NCI-H1092 treated with DMSO at 0.1 percent for 48 hours (cell line): ENCODE measurements around the gene TIMMDC1.
"Not testable (repeated sequence)": the region's sequence is repeated elsewhere in the genome, so short reads cannot be mapped to it uniquely, and the experiment has no call there.

Experiments
- DNase-seq: peaks from one replicate; lab custom pipeline; 2025; lab: John Stamatoyannopoulos, UW

Gene TIMMDC1

GRCh38 chr3:119510690-119511089 lies 12.3 kb downstream of the TIMMDC1 start:
- DNase-seq, result no peak

GRCh38 chr3:119514637-119515036 lies 16.3 kb downstream of the TIMMDC1 start:
- no peak for DNase-seq

DNA sequence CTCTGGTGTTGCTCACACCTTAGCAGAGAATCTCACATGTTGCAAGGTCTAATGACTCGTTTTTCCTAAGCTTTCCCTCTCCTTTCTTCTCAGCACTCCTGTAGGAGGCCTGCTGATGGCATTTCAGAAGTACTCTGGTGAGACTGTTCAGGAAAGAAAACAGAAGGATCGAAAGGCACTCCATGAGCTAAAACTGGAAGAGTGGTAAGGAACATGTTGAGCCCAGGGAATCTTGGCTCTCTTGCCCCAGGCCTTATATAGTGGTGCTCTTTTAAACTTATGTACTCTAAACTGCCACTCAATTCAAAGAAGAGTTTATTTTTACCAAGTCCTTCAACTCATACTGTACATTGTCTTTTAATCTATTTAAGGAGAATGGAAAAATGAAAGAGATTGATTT lies 18.8 kb downstream of the TIMMDC1 start:
- no peak for DNase-seq

- DNase-seq, result no peak
These were observed 19.7 kb downstream of the TIMMDC1 start for GRCh38 chr3:119518026-119518425.

GRCh38 chr3:119524931-119525662 lies 26.8 kb downstream of the TIMMDC1 start:
- DNase-seq, result no peak

DNA sequence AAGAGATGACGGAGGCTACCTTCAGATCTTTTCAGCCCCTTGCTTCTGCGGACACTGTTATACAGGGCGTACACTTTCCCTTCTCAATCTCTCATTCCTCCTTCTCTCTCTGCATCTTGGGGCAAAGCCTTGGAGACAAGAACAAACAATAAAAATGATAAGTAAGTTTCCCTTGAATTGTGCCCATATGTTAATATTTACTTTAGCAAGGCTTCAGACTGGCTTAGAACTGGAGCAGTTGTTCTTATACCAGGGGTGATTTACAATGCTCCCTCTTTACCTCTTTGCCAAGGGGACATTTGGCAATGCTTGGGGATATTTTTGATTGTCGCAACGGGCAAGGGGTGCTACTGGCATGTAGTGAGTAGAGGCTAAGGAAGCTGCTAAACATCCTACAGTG lies 29.4 kb downstream of the TIMMDC1 start:
- no peak for DNase-seq

DNA sequence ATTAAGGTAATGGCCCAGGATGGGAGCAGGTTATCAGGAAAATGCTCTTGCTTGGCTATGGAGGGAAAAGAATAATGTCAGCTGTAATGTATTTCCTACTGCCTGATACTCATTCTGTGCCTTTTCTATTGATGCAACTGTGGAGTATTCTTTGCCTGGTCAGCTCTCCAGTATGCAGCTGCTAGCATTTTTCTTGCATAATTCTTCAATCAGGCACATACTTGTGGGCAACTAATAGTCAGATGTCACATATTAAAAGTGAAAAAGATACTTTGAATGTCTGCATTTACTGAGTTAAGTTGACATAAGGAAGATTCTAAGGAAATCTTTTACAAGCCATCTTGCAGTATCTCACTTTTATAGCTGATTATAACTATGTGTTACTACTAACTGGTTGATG lies 31.5 kb downstream of the TIMMDC1 start:
- DNase-seq, result no peak

DNA sequence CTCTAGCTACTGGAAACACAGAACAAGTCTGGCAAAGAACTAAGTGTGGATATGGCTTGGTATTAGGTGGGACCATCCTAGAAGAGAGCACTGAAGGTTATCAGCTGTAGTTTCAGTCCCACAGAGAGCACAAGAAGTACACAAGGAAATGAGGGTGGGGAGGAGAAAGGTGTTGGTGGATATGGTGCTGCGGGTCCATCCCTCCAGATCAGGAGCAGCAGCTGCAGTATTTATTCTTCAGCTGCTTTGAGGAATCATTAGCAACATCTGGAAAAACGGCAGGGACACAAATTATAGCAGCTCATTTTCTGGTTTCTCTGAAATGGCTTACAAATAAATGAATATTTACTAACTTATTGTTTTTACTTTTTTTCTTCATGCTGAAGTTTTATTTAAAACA lies 32.1 kb downstream of the TIMMDC1 start:
- no peak for DNase-seq

DNA sequence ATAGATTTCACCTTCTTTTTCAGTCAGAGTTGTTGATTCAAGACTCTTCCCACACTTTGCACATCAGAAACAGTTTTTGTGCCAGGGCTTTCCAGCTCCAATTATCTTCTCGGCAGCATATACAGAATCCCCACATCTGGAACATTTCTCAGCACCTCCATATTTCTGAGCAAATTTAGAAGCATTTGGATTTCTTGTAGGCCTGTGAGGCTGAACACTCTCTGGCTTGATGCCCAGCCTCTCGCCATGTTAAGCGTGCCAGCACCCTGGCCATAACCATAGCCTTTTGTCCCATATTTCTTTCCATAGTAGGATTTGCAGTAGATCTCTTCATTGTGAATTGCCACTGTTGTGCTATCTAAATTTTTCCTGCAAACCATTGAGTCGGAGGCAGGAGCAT lies 32.8 kb downstream of the TIMMDC1 start:
- DNase-seq, result no peak

DNA sequence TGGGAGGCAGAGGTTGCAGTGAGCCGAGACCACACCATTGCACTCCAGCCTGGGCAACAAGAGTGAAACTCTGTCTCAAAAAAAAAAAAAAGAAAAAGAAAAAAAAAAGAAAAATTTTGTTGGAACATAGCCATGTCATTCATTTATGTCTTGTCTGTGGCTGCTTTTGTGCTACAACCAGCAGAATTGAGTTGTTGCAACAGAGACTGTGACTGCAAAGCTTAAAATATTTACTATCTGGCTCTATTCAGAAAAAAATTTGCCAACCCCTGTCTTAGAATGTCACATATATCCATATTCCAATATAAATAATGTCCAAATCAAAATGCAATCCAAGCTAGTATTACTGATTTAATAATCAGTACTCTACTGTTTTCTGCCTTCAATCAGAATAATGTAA lies 35.9 kb downstream of the TIMMDC1 start:
- DNase-seq, result no peak

DNA sequence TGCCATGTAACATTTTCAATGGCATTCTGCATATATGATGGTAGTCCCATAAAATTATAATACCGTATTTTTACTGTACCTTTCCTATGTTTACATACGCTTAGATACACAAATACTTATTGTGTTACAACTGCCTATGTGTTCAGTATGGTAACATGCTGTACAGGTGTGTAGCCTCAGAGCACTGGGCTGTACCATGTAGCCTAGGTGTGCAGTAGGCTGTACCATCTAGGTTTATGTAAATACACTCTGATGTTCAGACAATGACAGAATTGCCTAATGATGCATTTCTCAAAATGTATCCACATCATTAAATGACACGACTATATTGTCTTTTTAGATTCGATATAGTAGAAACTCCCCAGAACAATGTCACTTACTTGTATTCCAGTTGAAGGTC lies 38.4 kb downstream of the TIMMDC1 start:
- no peak for DNase-seq

DNA sequence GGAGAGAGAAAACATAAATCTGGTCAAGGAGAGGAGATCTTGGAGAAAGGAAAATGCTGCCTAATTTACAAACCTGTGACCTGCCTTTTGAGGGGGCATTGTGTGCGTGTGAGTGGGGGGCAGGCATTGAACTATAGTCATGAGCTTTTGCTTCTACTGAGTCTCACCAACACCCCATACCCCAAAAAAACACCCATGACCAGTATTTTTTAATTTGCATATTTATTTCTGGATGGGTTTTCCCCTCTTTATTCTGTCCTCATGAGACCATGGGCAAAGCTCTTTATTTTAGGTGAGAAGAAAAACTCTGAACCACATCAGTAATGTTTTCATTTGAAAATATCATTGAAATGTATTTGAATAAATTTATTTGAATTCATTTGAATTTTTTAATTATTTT lies 40.4 kb downstream of the TIMMDC1 start:
- no peak for DNase-seq

- no peak for DNase-seq
These were observed 43.2 kb downstream of the TIMMDC1 start for GRCh38 chr3:119541547-119541946.

- DNase-seq, result no peak
These were observed 43.9 kb downstream of the TIMMDC1 start for GRCh38 chr3:119542168-119542767.

DNA sequence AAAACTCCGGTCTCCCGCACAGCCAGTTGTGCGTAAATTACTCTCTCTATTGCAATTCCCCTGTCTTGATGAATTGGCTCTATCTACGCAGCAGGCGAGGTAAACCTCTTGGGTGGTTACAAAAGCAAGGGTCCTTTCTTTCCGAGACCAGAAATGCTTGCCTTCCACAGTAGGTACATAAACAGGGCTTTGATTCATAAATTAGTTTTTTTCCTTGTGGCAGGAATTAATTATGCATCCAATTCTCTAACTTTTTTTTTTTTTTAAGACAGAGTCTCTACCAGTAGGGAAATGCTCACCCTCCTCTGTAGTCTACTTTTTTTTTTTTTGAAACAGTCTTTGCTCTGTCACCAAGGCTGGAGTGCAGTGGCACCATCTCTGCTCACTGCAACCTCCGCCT lies 44.8 kb downstream of the TIMMDC1 start:
- DNase-seq, result no peak

DNA sequence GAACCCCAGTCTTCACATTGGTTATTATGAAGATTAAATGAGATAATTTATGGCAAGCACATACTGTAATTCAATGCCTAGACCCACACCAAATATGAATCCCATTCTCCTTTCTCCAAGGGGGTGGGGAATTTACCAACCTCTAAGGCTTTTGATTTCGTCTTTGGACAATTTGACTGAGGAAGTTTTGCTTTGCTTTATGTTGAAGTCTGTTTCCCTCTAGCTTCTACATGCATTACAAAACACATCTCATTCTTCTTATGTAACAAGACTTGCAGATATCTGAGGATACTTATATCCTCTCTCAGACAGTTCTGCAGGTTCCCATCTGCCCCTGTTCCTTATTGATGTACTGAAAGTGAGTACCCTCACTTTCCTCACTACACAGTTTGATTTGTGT lies 48.9 kb downstream of the TIMMDC1 start:
- no peak for DNase-seq

GRCh38 chr3:119548341-119548740 lies 50.0 kb downstream of the TIMMDC1 start:
- no peak for DNase-seq

DNA sequence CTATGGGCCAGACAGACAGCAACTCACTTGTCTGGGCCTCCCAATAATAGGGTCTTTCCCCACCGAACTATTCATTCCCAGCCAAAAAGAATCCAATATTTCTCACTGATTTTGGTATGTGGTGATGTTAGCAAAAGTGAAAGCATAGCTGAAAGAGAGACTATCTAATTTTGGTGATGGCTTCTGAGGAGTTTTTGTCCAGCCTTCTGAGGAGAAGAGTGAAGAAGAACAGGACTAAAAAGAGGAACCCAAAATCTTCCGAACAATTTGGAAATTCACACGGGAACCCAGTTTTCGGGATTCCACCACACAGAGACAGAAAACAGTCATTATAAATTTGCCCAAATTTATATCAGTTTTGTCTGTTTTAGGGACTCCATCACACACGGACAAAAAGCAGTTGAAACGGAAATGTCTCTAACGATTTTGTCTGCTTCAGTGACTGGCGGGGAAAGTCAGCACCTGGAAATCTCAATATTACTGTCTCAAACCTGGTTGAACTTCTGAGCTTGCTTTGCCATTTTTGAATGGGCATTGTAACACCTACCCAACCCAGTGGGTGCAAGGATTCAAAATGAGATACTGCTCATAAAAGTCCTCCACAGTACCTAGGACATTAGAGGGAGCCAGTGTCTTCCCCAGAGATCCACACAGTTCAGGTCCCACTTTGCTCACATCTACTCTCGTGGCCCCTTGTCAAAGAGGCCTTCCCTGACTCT lies 52.0 kb downstream of the TIMMDC1 start:
- no peak for DNase-seq

GRCh38 chr3:119551598-119551997 lies 53.3 kb downstream of the TIMMDC1 start:
- DNase-seq, result no peak

DNA sequence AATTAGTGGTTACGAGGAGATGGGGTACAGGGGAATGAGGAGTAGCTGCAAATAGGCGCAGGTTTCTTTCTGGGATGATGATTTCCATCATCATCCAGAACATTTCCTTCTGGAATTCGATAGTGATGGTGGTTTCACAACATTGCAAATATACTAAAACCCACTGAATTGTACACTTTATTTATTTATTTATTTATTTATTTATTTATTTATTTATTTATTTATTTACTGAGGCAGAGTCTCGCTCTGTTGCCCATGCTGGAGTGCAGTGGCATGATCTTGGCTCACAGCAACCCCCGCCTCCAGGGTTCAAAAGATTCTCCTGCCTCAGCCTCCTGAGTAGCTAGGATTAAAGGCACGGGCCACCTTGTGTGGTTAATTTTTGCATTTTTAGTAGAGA lies 54.6 kb downstream of the TIMMDC1 start:
- not testable (repeated sequence) for DNase-seq

- DNase-seq, result no peak
These were observed 55.6 kb downstream of the TIMMDC1 start for GRCh38 chr3:119553823-119554415.

GRCh38 chr3:119555309-119555735 lies 57.0 kb downstream of the TIMMDC1 start:
- no peak for DNase-seq

GRCh38 chr3:119555929-119556328 lies 57.6 kb downstream of the TIMMDC1 start:
- DNase-seq, result no peak
